GM12872 (cell line): ENCODE data around the gene RPN2.

Experiments used
- CTCF ChIP-seq: IDR thresholded peaks from 3 replicates; pipeline ENCODE4 v1.5.1; 2011; ENCODE audit warnings: low read depth, mild to moderate bottlenecking, low read length, moderate library complexity; ENCODE audit not compliant: insufficient read depth

The RPN2 gene

GRCh38 chr20:37238426-37238825 lies 59.3 kb downstream of the RPN2 start:
- no peak for TF ChIP-seq CTCF

GRCh38 chr20:37238935-37239451 lies 59.9 kb downstream of the RPN2 start:
- TF ChIP-seq CTCF: no peak

- no peak for TF ChIP-seq CTCF
Measured at GRCh38 chr20:37240337-37241067, 61.4 kb downstream of the RPN2 start.

- TF ChIP-seq CTCF: no peak
Measured at GRCh38 chr20:37242503-37242902, 63.4 kb downstream of the RPN2 start.

GRCh38 chr20:37243076-37243936 lies 64.2 kb downstream of the RPN2 start:
- TF ChIP-seq CTCF: no peak

- TF ChIP-seq CTCF: no peak
Measured at GRCh38 chr20:37243937-37244571, 64.9 kb downstream of the RPN2 start.

GRCh38 chr20:37244572-37244957 lies 65.4 kb downstream of the RPN2 start:
- TF ChIP-seq CTCF: no peak
